NT2/D1 (cell line): ENCODE data around the gene VMAC.

Experiments used
- YY1 ChIP-seq: IDR thresholded peaks from 2 replicates; pipeline ENCODE4 v1.6.1; 2011; ENCODE audit not compliant: insufficient read length, insufficient read depth
- ZNF274 ChIP-seq: IDR thresholded peaks from 2 replicates; pipeline ENCODE4 v1.6.1; 2011; ENCODE audit warnings: mild to moderate bottlenecking, low read depth, low read length

GRCh38 chr19:5895409-5895808, 9.3 kb upstream of the VMAC start:
- TF ChIP-seq ZNF274 (no peak), YY1 (no peak)
